GM19467 (cell line): ENCODE data around the gene PLXNA2.

Source experiments
- ATAC-seq: cut with Tn5 transposase; IDR thresholded peaks from one replicate; pipeline ENCODE4 v1.9.1; 2021; ENCODE audit warnings: mild to moderate bottlenecking, moderate library complexity; ENCODE audit not compliant: unreplicated experiment

PLXNA2 gene, protein sequence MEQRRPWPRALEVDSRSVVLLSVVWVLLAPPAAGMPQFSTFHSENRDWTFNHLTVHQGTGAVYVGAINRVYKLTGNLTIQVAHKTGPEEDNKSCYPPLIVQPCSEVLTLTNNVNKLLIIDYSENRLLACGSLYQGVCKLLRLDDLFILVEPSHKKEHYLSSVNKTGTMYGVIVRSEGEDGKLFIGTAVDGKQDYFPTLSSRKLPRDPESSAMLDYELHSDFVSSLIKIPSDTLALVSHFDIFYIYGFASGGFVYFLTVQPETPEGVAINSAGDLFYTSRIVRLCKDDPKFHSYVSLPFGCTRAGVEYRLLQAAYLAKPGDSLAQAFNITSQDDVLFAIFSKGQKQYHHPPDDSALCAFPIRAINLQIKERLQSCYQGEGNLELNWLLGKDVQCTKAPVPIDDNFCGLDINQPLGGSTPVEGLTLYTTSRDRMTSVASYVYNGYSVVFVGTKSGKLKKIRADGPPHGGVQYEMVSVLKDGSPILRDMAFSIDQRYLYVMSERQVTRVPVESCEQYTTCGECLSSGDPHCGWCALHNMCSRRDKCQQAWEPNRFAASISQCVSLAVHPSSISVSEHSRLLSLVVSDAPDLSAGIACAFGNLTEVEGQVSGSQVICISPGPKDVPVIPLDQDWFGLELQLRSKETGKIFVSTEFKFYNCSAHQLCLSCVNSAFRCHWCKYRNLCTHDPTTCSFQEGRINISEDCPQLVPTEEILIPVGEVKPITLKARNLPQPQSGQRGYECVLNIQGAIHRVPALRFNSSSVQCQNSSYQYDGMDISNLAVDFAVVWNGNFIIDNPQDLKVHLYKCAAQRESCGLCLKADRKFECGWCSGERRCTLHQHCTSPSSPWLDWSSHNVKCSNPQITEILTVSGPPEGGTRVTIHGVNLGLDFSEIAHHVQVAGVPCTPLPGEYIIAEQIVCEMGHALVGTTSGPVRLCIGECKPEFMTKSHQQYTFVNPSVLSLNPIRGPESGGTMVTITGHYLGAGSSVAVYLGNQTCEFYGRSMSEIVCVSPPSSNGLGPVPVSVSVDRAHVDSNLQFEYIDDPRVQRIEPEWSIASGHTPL (N-terminal part only)

DNA sequence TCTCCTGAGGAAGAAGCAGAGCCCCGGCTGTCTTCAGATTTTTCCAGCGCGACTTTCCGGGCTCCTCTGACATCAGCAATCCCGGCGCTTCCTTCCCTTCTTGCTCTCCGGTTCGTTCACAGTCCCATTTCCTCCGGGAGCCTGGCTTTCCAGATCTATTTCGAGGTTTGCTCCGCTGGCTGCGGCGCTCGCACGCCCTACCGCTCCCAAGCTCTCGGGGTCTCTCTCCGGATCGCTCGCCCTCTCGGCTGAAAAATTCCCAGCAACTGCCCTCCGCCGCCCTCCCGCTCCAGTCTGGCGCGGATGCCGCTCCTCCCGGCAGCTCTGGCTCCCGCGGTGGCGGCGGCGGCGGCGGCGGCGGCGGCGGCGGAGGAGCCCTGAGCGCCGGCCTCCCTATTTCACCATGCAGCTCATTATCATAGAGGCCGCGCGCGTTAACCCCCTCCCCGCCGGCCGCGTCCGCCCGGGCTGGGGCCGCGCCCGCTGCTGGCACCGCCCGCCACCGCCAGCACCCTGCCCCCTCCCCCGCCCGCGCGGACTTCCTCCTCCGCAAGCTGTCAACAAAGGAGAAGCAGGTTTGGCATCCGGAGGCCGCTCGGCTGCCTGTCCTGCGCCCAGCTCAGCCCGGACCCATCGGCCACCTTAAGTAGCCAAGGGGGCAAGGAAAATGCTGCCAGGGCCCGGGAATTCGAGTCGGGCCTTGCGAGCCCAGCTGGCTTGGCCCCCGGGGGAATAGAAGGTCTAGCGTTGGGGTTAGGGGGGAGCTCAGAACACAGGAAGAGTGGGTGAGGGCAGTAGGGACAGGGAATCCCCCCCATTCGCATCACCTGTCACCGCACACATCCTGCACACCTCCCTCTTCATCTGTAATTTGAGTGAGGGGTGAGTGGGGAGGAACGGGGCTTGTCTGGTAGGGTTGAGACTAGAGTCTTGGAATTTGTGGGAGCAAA lies at the start of gene PLXNA2:
Gene PLXNA2, minus strand, starts transcription at position 418 of the 950 bp plus-strand sequence. CDS start 26,462 bp downstream, outside the sequence.
- peak; percentile 42 for ATAC-seq

DNA sequence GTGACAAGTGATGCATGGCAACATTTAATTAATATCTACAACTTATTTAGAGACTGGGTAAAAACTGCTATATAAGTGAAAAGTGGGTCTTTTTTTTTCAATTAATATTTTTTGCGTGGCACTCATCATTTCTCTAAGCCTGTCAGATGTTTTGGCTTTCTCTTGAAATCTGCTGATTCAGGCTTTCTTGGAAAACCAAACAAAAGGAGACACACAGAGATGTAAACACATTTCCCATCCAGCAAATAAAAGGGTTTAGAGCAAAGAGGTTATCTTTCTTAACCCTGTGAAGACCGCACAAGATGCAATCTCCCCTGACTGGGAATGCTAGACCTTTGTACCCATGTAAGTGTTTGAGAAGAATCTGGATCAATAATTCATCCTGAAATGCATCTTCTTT lies 48.7 kb upstream of the PLXNA2 start:
- ATAC-seq: no peak

DNA sequence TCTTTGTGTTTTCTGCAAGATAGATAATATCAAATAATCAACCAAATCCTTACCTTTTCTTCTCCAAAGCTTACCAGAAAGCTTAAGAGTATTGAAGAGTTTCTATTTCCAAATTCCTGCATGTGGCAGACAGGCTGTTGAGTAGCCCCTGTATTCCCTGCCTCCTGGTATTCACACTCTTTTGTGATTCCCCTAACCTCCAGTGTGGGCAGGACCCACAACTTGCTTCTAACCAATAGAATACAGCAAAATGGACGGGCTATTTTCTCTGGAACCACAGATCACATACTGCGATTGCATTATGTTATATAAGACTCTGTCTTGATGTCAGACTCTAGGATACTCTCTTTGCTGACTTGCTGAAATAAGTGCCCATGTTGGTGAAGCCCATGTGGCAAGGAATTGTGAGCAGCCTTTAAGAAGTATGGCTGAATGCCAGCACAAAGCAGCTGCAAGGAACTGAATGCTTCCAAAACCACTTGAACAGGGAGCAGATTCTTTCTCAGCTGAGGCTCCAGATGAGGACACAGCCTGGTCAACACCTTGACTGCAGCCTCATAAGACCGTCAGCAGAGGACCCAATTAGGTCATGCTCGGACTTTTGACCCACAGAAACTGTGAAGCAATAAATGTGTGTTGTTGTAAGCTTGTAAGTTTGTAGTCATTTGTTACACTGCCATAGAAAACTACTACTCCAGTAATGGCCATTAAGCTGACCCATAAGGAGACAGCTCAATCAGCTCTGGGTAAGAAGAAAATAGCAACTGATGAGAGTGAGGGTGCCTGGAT lies 47.9 kb upstream of the PLXNA2 start:
- ATAC-seq: no peak

DNA sequence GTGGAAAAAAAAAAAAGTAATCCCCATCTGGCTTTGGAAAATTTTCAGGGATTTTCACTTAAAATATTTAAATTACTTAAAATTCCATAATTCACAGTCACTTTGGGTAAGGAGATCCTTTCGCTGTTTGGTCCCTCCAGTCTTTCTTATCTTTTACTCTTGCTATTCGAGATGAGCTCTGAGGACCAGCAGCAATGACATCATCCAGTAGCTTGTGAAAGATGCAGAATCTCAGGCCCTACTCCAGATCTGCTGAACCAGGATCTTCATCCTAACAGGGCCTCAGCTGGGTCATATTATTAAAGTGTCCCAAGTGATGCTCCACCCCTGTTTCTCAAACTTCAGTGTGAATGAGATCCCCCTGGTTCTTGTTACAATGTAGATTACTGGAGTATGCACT lies 46.9 kb upstream of the PLXNA2 start:
- no peak for ATAC-seq

DNA sequence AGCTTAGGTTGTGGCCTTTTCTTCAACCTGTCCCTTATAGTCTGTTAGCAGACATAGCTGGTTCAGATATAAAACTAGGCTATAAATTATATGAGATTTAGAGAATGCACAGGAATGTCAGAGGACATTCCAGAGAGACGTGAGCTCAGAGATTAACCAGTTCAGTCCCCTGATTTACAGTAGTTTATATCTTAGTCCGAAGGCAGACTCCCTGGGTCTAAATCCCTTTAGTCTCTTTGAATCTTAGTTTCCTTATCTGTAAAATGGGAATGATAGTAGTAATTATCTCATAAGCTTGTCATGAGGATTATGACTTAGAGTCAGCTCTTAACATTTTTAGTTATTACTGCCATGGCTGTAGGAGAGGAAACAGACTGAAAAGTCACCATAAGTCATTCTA lies 45.5 kb upstream of the PLXNA2 start:
- no peak for ATAC-seq

DNA sequence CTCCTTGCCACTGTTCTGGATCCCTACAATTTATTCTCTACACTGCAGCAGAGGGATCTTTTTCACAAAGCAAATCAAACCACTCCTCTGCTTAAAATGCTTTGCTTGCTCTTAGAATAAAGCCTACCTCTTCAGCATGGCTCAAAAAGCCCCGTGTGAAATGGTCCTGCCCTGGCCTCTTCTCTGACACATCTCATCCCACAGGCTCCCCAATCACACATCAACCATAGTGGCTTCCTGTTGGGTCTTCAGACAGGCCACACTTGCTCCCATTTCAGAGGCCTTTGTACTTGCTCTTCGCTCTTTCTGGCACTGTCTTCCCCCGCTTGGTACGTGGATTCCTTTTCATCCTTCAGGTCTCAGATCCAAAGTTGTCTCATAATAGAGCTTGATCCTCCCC lies 44.3 kb upstream of the PLXNA2 start:
- ATAC-seq: no peak

DNA sequence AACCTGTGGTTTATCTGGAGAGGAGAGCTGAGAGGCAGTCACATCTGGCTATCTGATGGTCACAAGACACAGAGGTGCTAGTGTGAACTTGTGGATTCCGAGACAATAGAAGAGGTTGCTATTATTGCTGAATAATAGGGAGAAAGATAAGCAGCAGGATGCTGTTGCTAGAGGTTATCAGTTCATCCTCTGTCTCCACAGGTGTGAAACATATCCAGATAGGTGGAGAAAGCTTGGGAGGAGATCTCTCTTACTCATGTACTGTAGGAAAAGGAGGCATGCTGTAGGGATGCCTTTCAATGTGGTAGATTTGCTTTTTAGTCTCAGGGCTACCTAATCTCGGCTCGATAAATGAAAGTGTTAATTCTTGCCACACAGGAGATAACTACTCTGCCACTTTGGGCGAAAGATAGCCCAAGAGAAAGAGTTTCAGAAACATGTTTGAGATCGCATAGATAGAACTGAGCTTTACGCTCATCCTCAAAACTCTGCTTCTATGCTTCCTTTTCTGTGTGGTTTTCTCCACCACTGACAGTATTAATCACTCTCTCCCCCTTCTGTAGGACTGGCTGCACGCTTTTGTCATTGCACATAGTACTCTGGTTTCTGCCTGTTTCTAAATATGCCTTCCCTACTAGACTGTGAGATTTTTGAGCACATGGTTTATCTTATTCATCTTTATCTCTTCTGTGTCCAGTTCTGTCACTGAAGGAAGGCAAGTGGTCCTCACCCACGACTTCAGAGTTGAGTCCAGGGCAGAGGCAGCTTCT lies 36.7 kb upstream of the PLXNA2 start:
- ATAC-seq: no peak

DNA sequence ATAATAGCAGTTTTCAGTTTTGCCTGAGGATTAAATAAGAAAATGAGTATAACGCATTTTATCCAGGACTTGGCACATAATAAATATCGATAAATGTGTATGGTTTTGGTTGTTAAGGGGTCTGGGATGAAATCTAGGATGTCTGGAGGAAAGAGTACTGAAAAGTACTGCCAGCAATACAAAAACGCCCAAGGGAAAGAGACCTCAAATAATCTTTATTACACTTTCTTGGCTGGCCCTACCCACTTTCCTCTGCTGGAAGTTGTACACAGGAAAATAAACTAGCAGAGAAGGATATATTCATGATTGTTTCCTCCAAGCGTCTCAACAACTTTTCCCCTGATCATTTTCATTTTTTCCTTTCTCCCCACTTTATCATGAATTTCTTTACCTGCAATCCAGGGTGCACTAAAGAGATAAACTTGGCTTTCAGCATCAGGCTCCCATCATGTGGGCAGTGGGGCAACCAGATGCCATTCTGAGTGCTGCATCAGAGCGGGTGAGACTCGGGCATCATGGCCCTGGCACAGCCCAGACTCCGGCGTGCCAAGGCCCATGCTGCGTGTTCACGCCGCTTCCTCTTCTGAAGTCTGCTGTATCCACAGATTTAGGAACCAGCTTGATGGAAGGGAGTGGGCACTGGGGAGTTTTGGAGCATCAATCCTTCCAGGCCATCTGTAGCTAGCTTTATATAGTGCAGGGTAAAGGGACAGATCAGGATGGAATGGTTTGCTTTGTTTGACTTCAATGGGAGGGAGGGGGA lies 35.8 kb upstream of the PLXNA2 start:
- no peak for ATAC-seq

DNA sequence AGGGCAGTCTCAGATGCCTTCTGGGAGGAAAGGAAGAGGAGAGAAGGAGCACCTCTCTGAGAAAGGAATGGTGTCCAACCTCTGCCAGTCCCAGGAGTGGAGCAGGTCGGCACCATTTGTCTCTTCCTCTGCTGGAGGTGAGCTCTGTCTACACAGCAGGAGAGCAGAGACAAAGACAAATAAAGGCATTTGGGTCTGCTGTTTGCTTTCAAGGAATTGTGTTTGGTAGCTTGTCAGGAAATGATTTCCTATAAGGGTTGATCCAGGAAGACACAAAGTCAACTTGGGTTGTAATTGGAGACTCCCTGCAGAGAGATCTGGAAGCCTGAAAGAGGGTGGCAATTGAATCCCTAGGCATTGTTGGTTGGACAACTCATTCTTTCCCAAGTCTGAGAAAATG lies 34.5 kb upstream of the PLXNA2 start:
- no peak for ATAC-seq

DNA sequence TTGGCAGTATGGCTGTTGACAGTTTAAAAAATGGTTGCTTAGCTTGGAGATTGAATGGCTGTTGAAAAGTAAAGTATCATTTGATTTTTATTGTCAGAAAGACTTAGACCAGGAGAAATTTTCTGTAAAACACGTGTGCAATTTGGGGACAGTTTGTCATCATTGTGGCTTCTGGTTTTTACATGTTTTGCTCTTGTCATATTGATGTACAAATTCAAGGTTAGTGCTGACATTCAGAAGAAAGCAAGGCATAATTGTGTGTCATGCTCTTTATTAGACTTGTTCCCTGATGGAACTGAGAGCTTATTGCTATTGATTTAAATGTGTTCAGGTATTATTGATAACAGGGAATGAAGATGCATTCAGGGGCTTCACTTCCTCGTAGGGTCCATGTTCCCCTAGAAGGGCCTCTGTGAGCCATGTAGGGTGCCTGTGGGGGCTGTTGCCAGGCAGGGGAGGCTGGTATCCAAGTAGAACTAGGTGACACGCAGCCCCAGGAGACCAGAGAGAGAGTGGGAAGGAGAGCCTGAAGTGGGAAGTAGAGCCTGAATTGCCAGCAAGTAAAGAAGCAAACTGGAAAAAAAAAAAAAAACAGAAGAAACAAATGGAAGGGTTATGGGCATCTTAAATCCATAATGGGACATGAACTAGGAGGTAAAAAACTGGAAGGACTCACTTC lies 32.7 kb upstream of the PLXNA2 start:
- no peak for ATAC-seq

DNA sequence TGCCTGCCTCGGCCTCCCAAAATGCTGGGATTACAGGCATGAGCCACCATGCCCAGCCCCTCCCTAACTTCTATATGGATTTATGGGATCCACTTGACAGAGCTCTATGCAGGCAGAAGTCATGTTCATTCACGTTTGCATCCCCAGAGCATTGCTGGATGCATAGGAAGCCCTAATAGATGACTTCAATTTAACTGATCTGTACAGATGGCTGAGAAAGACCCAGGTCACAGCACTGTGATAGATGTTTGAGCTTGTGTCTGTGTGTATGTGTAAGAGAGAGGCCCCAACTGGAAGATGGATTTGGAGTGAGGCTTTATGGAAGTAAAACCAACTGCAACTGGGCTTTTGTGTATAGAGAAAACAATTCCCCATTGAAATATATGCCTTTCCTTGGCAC lies 30.9 kb upstream of the PLXNA2 start:
- ATAC-seq: no peak

DNA sequence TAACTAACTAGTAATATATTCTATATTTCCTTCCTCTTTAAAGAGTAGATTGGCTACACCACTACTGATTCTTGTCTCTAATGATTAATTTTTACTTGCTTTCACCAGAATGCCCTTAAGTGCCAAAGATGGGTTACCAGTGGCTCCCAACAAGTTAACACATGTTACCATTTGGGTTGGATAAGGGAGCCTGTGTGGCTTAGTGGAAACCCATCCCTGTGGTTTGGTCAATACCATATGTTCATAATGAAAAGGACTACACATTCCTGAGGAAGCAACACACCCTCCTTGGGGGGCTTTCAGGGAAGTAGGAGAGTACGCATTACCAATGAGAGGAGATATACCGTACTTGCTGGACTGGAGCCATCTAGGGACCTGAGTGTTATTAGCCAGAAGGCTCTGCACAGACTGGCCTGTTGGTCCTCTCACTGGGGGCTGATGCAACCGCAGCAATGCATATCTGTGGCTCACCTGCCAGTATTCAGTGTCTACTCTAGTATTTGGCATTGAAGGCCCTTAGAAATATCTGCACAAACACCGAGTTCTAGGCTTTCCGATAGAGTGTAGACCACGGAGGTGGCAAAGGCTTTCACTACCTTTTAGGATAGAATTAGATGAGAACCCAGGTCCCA lies 29.3 kb upstream of the PLXNA2 start:
- no peak for ATAC-seq

DNA sequence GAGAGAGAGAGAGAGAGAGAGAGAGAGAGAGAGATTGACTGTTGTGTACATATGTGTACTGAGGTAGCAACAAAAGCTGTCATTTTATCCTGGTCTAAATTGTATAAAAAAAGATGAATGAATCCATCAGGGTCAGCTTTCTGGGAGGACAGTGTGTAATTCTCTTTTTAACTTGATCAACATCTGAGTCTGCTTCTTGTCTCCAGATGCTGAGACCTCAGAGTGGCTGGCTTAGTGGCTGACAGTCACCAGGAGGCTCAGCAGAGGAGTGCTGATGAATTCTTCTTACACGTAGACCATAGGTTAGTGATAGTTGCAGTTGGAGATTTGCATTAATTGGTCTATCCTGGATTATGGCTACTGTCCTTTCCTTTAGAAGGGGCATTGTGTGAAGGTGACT lies 28.5 kb upstream of the PLXNA2 start:
- ATAC-seq: no peak

DNA sequence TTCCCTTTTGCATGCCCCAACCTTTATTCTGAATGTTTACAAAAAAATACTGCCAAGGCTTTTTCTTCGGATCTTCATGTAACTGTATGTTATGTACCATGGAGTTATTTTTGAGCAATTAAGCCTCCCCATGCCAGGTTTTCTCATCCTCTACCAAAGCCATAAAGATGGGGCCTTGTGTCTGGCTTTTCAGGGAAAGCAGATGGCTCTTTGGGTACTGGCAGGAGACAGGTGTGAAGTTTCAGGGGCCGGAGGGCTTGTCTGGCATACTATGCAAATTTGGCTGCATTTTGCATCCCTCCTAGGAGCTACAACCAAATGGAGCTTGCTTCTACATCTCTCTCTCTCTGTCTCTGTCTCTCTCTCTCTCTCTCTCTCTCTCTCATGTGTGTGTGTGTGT lies 28.1 kb upstream of the PLXNA2 start:
- no peak for ATAC-seq

DNA sequence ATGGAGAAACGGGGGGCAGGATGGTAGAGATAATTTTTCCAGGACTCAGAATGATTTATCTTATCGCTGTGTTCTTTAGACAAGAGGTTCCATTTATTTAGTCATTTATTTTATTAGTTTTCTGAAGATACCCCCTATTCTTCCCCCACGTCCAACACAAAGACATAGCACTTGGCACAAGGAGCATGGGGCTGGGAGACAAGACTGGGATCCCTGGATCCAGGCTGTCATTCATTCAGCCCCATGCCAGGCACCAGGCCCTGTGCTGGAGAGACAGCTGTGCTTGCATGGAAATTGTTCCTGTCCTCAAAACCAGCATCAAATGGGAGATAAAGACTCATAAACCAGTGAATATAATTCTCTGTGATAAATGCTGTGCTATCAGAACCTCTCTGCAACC lies 27.1 kb upstream of the PLXNA2 start:
- no peak for ATAC-seq

DNA sequence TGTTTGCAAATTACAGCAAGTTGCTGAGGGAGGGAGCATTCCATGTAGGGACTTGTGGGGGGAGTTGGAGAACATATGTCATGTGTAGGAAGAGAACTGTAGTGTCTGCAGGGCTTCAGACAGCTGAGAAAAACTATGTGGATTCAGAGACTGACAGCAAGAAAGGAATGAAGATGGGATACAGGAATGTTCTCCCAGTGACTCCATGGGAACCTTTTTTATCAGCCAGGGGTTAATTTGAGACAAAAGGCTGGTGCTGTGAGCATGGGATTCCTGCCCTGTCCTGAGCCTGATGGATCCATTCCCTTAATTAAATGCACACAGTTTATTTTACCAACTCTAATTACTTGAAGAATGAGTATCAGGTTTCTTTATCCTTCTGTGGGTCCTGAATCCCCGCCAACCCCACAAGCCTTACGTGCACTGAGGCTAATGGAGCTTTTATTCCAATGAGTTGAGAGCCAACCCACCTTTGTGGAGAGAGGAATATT lies 26.5 kb upstream of the PLXNA2 start:
- ATAC-seq: no peak

DNA sequence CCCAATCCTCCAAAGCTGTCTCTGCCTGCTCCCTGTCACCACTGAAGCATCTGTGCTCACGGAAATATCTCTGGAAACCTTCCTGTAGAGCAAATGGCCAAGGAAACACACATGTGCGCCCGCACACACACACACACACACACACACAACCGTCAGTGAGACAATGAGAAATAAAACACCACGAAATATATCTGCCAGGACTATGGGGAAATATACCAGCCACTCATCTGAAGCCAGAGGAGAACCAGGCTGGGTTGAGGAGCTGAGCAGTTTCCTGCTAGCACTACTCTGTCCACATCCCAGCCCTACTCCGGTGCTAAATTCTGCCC lies 25.1 kb upstream of the PLXNA2 start:
- ATAC-seq: no peak
